Neural crest cell (in vitro differentiated cells): Measurements from ENCODE around the gene TUBA8. TPM values are rescaled to one million over a fixed set of nuclear protein-coding genes. Genes with fewer than 3 reads are reported as not detected.

Experiments used
- DNase-seq: peaks from one replicate; pipeline ENCODE4 v3.0.0; 2021; ENCODE audit warnings: low read depth, mixed read lengths, low spot score
- H3K27ac Mint-ChIP-seq: one replicate; pipeline ENCODE4 v1.8.0; 2021; ENCODE audit warnings: mild to moderate bottlenecking, mixed read lengths; ENCODE audit not compliant: unreplicated experiment
- H3K27me3 Mint-ChIP-seq: 2 replicates; pipeline ENCODE4 v1.8.0; 2021; ENCODE audit warnings: low read depth, mild to moderate bottlenecking, mixed read lengths
- H3K36me3 Mint-ChIP-seq: 2 replicates; pipeline ENCODE4 v1.8.0; 2021; ENCODE audit warnings: low read depth, mild to moderate bottlenecking, mixed read lengths
- H3K4me1 Mint-ChIP-seq: 2 replicates; pipeline ENCODE4 v1.8.0; 2021; ENCODE audit warnings: mixed read lengths
- H3K4me3 Mint-ChIP-seq: one replicate; pipeline ENCODE4 v1.8.0; 2021; ENCODE audit warnings: mild to moderate bottlenecking, mixed read lengths
- H3K9me3 Mint-ChIP-seq: 2 replicates; pipeline ENCODE4 v1.8.0; 2021; ENCODE audit warnings: mixed read lengths
- total RNA-seq: library from RNA; stranded (reverse); gene quantifications from 2 replicates; pipeline ENCODE4 v1.2.1, GENCODE V29; 2021
- TF ChIP-seq, protein P1 (sequence below): fragments of 200-600 bp; sonication (generic); conservative IDR thresholded peaks from 2 replicates; pipeline ENCODE4 v1.5.0; 2021; ENCODE audit warnings: antibody characterized with exemption, mild to moderate bottlenecking

The TUBA8 gene
- total RNA-seq, 1 donor from 2014 or later, result 2.0 TPM

DNA sequence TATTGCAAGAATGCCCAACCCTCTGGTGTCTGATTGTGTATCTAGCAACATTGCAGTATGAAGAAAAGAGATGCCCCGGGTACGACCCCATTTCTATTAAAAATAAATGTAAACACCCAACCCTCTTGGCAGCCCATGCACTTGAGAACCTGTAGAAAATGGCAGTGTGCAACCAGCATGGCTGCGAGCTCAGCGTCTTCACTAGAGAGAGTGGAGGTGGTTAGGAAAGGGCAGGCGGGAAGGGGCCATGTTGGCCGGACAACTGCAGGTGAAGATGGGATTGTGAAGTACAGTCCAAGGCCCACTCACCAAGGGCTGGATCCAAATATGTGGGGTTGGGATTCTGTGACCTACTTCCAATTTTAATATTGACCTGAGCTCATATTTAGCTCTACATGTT, 16.9 kb upstream of the TUBA8 start:
- TF ChIP-seq, protein P1, sequence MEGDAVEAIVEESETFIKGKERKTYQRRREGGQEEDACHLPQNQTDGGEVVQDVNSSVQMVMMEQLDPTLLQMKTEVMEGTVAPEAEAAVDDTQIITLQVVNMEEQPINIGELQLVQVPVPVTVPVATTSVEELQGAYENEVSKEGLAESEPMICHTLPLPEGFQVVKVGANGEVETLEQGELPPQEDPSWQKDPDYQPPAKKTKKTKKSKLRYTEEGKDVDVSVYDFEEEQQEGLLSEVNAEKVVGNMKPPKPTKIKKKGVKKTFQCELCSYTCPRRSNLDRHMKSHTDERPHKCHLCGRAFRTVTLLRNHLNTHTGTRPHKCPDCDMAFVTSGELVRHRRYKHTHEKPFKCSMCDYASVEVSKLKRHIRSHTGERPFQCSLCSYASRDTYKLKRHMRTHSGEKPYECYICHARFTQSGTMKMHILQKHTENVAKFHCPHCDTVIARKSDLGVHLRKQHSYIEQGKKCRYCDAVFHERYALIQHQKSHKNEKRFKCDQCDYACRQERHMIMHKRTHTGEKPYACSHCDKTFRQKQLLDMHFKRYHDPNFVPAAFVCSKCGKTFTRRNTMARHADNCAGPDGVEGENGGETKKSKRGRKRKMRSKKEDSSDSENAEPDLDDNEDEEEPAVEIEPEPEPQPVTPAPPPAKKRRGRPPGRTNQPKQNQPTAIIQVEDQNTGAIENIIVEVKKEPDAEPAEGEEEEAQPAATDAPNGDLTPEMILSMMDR, result no peak

DNA sequence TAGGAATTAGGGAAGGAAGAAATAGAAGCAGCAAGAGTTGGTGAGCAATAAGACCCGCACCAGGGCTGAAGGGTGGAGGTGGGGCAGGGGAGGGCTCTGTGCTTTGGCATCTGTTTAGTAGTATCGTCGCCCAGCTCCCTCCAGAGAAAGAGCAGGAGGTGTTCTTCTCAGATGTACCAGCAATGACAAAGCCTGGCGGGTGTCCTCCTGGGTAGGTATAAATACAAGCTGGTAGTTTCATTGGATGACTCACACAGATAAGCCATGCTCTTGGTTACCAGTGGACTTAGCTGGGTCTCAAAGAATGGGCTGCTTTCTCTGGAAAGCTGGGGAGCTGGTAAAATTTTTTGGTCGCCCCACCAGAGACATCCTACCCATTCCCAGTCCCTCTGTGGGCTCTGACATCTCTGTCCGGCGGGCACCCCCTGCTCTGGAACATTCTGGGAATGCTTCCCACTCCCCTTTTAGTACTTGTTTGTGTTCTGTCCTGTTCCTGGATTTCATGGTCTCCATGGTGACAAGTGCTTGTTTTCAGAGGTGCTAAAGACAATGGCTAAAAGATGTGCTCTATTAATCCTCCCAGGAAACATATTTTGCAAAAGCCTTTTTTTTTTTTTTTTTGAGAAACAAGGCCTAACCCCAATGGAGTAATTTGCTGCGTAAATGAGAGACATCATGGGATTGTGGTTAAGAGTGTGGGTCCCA, 15.4 kb upstream of the TUBA8 start:
- H3K36me3 Mint-ChIP-seq, result peaks cover 17% of the 10 kb centered on the region
- DNase-seq, result no peak
- H3K9me3 Mint-ChIP-seq, result no peaks in the 10 kb centered on the region
- no peaks in the 10 kb centered on the region for H3K4me1 Mint-ChIP-seq
- H3K4me3 Mint-ChIP-seq, result no peak overlapping the region
- no peak overlapping the region for H3K27ac Mint-ChIP-seq
- TF ChIP-seq, protein P1, result no peak
- H3K27me3 Mint-ChIP-seq, result no peaks in the 10 kb centered on the region

More for the DNA sequence above, 16.9 kb upstream of the TUBA8 start:
- no peaks in the 10 kb centered on the region for H3K4me1 Mint-ChIP-seq
- H3K9me3 Mint-ChIP-seq, result no peaks in the 10 kb centered on the region
- no peak for DNase-seq
- no peak overlapping the region for H3K27ac Mint-ChIP-seq
- H3K4me3 Mint-ChIP-seq, result no peak overlapping the region
- H3K36me3 Mint-ChIP-seq, result peaks cover 20% of the 10 kb centered on the region
- no peaks in the 10 kb centered on the region for H3K27me3 Mint-ChIP-seq

DNA sequence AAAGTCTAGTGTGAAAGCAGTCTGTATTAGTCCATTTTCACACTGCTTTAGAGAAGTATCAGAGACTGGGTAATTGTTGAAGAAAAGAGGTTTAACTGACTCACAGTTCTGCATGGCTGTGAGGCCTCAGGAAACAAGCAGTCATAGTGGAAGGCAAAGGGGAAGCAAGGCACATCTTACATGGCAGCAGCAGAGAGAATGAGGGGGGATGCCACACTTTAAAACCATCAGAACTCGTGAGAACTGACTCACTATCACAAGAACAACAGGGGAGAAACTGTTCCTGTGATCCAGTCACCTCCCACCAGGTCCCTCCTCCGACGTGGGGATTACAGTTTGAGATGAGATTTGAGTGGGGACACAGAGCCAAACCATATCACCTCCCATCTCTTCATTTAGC, 13.8 kb upstream of the TUBA8 start:
- Mint-ChIP-seq H3K9me3 (no peaks in the 10 kb centered on the region), H3K4me3 (no peak overlapping the region), H3K4me1 (no peaks in the 10 kb centered on the region), H3K36me3 (peaks cover 17% of the 10 kb centered on the region), H3K27ac (no peak overlapping the region), H3K27me3 (no peaks in the 10 kb centered on the region)
- TF ChIP-seq, protein P1, result no peak
- no peak for DNase-seq

DNA sequence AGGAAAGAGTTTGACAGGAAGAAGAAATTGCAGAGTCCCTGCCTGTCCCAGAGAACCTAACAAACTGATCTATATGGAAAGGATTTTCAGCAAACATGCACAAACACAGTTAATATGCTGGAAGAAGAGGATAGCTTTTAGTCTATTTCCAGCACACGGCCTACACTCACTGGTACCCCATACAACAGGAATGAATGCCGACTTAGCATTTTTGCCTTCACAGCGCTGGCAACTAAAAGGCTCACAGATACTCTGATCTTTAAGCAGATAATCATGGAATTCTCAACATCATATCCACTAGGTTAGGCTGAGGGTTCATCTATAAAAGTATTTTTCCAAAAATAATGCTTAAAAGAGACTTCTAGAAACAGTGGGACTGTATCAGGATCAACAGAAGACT, 9.8 kb upstream of the TUBA8 start:
- Mint-ChIP-seq H3K4me1 (no peaks in the 10 kb centered on the region), H3K27ac (no peak overlapping the region), H3K27me3 (no peaks in the 10 kb centered on the region), H3K36me3 (peaks cover 15% of the 10 kb centered on the region), H3K9me3 (peaks cover under 1% of the 10 kb centered on the region), H3K4me3 (no peak overlapping the region)
- DNase-seq, result no peak
- TF ChIP-seq, protein P1, result no peak

DNA sequence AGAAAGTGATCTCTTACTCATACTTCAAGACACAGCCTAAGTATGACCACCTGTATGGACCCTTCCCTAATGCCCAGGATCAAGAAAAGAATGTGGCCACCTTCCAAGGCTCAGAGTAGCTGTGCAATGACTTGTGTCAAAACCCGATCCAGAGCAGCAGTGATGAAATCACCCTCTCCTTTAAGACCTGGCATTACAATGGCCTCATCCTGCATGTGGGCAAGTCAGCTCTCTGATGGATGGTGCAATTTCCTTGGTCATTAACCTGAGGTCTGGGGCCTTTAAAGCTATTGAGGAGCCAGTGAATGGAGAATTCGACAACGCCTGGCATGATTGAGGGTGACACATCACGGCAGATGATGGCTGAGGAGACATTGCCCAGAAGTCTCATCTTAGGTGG, 9.1 kb upstream of the TUBA8 start:
- Mint-ChIP-seq H3K27ac (no peak overlapping the region), H3K36me3 (peaks cover 15% of the 10 kb centered on the region), H3K4me3 (no peak overlapping the region), H3K9me3 (peaks cover 3% of the 10 kb centered on the region), H3K27me3 (no peaks in the 10 kb centered on the region), H3K4me1 (no peaks in the 10 kb centered on the region)
- DNase-seq, result no peak
- TF ChIP-seq, protein P1, result no peak
